Body of pancreas (tissue), 4 donors: ENCODE data around the gene TMA7. TPM values are rescaled to one million over a fixed set of nuclear protein-coding genes. Genes with fewer than 3 reads are reported as not detected.
"Not testable (repeated sequence)": the region's sequence is repeated elsewhere in the genome, so short reads cannot be mapped to it uniquely, and the experiment has no call there.

Source experiments
- ATAC-seq: fragments of 150-250 bp; one replicate; pipeline ENCODE4 v1.9.1; 2016
- DNase-seq, 4 donors: peaks; one replicate each; pipeline ENCODE4 v3.0.0-alpha.2; 2019
- H3K27ac ChIP-seq, 4 donors: fragments of 200-600 bp; sonication (generic); 1 replicate in 3 of 4; 2 replicates in 1 of 4; pipeline versions ENCODE4 v1.5.1 to v1.6.1; 2016 to 2019; ENCODE audit warnings: mild to moderate bottlenecking in 1 of 4, mixed read lengths in 1 of 4, moderate library complexity in 1 of 4
- H3K27me3 ChIP-seq, 2 donors: fragments of 200-600 bp; sonication (generic); one replicate each; pipeline ENCODE4 v1.6.0; 2016; ENCODE audit warnings: mild to moderate bottlenecking in 1 of 2
- H3K36me3 ChIP-seq, 2 donors: fragments of 200-600 bp; sonication (generic); replicated peaks in 1 of 2; 2 replicates each; pipeline ENCODE4 v1.5.1; 2016; ENCODE audit warnings: low read depth in 2 of 2; ENCODE audit not compliant: insufficient read depth in 1 of 2
- H3K4me1 ChIP-seq: fragments of 200-600 bp; sonication (generic); one replicate; pipeline ENCODE4 v1.6.0; 2016
- H3K4me3 ChIP-seq, 2 donors: fragments of 200-600 bp; sonication (generic); 1 replicate in 1 of 2; 2 replicates in 1 of 2; pipeline ENCODE4 v1.5.1; 2016 to 2019
- H3K9me3 ChIP-seq, 3 donors: fragments of 200-600 bp; sonication (generic); 1 replicate in 2 of 3; 2 replicates in 1 of 3; pipeline ENCODE4 v1.5.1; 2016
- POLR2A ChIP-seq, 3 donors: fragments of 450-650 bp; IDR thresholded peaks; one replicate each; pipeline ENCODE4 v1.6.1; 2016; ENCODE audit warnings: antibody characterized with exemption in 3 of 3, mild to moderate bottlenecking in 2 of 3
- WGBS, 2 donors: methylation state at CpG; one replicate each; pipeline ENCODE4 v1.1.5; 2017; 5-methylcytosine and 5-hydroxymethylcytosine counted together
- intact Hi-C: fragments of 100-400 bp; cut with DNase I; formaldehyde crosslinking; loops from one replicate; pipeline ENCODE4 v1.15.1; 2023
- total RNA-seq, 2 donors: library from RNA; depleted of rRNA; stranded (reverse); fragments of >200 nt; gene quantifications; one replicate each; pipeline ENCODE4 v1.1.0, GENCODE V29; 2016
- TF ChIP-seq, protein P1 (sequence below), 7 experiments: fragments of 450-650 bp in 4 of 7; fragments of 200-600 bp in 3 of 7; sonication (generic) in 3 of 7; IDR thresholded peaks; one replicate each; pipeline ENCODE4 v1.5.1; 2016 to 2019; ENCODE audit warnings: antibody characterized with exemption in 7 of 7

Gene TMA7
- total RNA-seq, 2 donors from 2014 or later, result 113 to 156 TPM

DNA sequence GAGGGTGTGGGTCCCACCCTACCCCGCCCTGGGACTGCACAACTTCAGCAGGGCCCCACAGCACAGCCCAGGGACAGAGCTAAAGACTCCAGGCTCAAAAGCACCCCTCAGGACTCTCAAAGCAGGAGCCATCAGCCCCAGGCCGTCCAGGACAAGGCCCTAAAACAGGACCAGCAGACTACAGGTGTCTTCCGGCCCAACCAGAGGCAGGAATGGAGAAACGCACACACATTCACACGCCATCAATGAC lies 32.5 kb downstream of the TMA7 start:
- WGBS, 2 donors, result 0 to 20% methylated on average over 1 to 5 of the region's 5 CpGs
- intact Hi-C loops, result no loop called here
- DNase-seq (no peak), ATAC-seq (peak; percentile 31)
- peaks cover 0 to 2% of the 10 kb centered on the region in 2 donors for H3K36me3 ChIP-seq
- no peaks in the 10 kb centered on the region for H3K27me3 ChIP-seq
- H3K4me3 ChIP-seq, result peak overlapping the region; percentile 42 to 79
- H3K27ac ChIP-seq, result peak overlapping the region; percentile 93 to 98 (median 96)
- TF ChIP-seq POLR2A (IDR thresholded peaks at IDR 0.05), result no peak
- TF ChIP-seq, protein P1, sequence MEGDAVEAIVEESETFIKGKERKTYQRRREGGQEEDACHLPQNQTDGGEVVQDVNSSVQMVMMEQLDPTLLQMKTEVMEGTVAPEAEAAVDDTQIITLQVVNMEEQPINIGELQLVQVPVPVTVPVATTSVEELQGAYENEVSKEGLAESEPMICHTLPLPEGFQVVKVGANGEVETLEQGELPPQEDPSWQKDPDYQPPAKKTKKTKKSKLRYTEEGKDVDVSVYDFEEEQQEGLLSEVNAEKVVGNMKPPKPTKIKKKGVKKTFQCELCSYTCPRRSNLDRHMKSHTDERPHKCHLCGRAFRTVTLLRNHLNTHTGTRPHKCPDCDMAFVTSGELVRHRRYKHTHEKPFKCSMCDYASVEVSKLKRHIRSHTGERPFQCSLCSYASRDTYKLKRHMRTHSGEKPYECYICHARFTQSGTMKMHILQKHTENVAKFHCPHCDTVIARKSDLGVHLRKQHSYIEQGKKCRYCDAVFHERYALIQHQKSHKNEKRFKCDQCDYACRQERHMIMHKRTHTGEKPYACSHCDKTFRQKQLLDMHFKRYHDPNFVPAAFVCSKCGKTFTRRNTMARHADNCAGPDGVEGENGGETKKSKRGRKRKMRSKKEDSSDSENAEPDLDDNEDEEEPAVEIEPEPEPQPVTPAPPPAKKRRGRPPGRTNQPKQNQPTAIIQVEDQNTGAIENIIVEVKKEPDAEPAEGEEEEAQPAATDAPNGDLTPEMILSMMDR (IDR thresholded peaks at IDR 0.05), result no peak
- H3K9me3 ChIP-seq, result no peaks in the 10 kb centered on the region
- H3K4me1 ChIP-seq, result peaks cover 54% of the 10 kb centered on the region

DNA sequence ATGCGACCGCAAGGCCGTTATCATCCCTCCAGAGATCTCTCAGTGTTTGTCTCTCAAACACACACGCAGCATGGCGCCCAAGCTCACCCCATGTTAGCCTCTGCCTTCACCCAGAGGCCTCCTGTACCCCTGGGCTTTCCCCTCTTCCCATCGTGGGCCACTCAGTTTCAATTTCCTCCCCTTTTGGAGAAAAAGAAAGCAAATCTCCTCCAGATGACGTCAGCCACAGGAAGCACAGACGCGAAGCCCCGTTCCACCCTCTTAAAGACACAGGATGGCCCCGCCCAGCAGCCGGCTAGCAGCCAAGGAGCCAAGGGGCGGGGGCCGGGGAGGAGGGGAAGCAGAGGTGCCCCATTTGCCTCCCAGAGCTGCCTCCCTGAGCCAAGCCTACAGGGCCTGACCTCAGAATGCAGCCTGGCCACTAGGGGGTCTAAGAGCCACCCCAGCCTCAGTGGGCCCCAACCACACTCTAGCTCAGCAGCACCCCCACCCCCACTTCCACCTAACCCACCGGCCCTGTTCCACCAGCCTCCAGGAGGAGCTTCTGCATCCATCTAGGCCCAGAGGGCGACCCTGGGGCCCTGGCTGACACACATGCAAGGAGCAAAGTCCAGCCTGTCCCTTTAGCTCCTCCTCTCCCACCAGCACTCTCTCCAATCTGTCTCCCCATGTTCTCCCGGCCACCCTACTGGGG lies 33.0 kb downstream of the TMA7 start:
- peaks cover 0 to 2% of the 10 kb centered on the region in 2 donors for H3K36me3 ChIP-seq
- H3K27ac ChIP-seq, result peak overlapping the region; percentile 93 to 98 (median 96)
- peak; percentile 88 for ATAC-seq
- TF ChIP-seq POLR2A (IDR thresholded peaks at IDR 0.05), result peak; percentile 40 to 79 (median 78)
- TF ChIP-seq, protein P1 (IDR thresholded peaks at IDR 0.05), result peak in 6 of 7 experiments; percentile 23 to 57 (median 44)
- peak overlapping the region; percentile 42 to 79 for H3K4me3 ChIP-seq
- no peaks in the 10 kb centered on the region for H3K9me3 ChIP-seq
- no peaks in the 10 kb centered on the region for H3K27me3 ChIP-seq
- peak; percentile 86 to 94 (median 92) for DNase-seq
- peaks cover 50% of the 10 kb centered on the region for H3K4me1 ChIP-seq
- intact Hi-C loops, result no loop called here
- 2 to 3% methylated on average over 6 to 17 of the region's 17 CpGs for WGBS, 2 donors

DNA sequence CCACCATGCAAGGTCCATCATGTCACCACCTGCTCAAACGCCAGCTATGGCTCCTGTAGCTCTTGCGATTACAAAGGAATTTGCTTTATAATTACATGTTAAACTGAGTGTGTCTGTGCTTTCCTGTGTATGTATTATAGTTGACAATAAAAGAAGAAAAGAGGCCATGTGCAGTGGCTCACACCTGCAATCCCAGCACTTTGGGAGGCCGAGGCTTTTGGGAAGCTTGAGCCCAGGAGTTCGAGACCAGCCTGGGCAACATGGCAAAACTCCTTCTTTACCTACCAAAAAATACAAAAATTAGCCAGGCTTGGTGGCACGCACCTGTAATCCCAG lies 33.5 kb downstream of the TMA7 start:
- 59 to 64% methylated on average over 5 of the region's 5 CpGs for WGBS, 2 donors
- no peak for ATAC-seq
- Histone ChIP-seq H3K4me1 (peaks cover 45% of the 10 kb centered on the region), H3K36me3 (peaks cover 0 to 2% of the 10 kb centered on the region in 2 donors), H3K27me3 (no peaks in the 10 kb centered on the region), H3K27ac (peak overlapping the region; percentile 93 to 98 (median 96)), H3K4me3 (no peak overlapping the region), H3K9me3 (no peaks in the 10 kb centered on the region)
- intact Hi-C loops, result no loop called here
- no peak for DNase-seq
- TF ChIP-seq, protein P1 (IDR thresholded peaks at IDR 0.05), result no peak
- TF ChIP-seq POLR2A (IDR thresholded peaks at IDR 0.05), result no peak

DNA sequence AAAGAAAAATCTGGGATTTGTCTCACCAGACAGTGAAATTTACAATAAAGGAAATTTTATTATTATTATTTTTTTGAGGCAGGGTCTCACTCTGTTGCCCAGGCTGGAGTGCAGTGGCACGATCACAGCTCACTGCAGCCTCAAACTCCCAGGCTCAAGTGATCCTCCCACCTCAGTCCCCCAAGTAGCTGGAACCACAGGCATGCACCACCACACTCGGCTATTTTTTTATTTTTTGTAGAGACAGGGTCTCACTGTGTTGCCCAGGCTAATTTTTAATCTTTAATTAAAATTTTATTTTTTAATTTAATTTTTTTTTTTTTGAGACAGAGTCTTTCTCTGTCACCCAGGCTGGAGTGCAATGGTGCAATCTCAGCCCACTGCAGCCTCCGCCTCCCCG lies 34.0 kb downstream of the TMA7 start:
- H3K27me3 ChIP-seq, H3K36me3 ChIP-seq, ATAC-seq, H3K4me3 ChIP-seq, intact Hi-C loops, H3K9me3 ChIP-seq, DNase-seq: not testable (repeated sequence)
- peak overlapping the region in 2 of 4 donors; percentile 93 to 98 for H3K27ac ChIP-seq
- WGBS, 2 donors, result 93 to 99% methylated on average over 4 of the region's 4 CpGs
- peaks cover 40% of the 10 kb centered on the region for H3K4me1 ChIP-seq

DNA sequence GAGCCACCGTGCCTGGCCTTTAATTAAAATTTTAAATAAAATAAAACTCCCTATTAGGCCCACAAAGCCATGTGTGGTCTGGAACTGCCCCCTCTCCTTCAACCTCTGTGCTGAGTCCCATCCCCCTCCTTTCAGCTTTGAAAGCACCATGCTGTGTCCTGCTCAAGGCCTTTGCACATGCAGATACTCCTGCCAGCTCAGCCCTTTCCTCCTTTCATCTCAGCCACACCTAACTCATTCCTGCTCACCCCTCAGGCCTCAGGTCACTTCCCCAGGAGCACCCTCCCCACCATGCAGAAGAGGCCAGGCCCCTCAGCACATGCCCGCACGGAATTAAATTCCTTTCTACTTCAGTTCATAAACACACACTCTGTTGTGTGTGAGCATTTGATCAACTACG lies 34.6 kb downstream of the TMA7 start:
- H3K4me1 ChIP-seq, result peaks cover 34% of the 10 kb centered on the region
- DNase-seq (no peak), ATAC-seq (no peak)
- no peaks in the 10 kb centered on the region for H3K36me3 ChIP-seq
- no peaks in the 10 kb centered on the region for H3K9me3 ChIP-seq
- no peaks in the 10 kb centered on the region for H3K27me3 ChIP-seq
- WGBS, 2 donors, result 81 to 83% methylated on average over 4 of the region's 4 CpGs
- intact Hi-C loops, result no loop called here
- no peak overlapping the region for H3K4me3 ChIP-seq
- TF ChIP-seq, protein P1 (IDR thresholded peaks at IDR 0.05), result no peak
- no peak for TF ChIP-seq POLR2A (IDR thresholded peaks at IDR 0.05)
- no peak overlapping the region for H3K27ac ChIP-seq
